CD4-positive, alpha-beta T cell (primary cell): ENCODE data around the gene PWWP2B. TPM values are rescaled to one million over a fixed set of nuclear protein-coding genes. Genes with fewer than 3 reads are reported as not detected.

Source experiments
- ATAC-seq: fragments of 200-7000 bp; cut with Tn5 transposase; one replicate; pipeline ENCODE4 v1.10.0; 2022; ENCODE audit warnings: mild to moderate bottlenecking; ENCODE audit not compliant: poor library complexity
- CTCF ChIA-PET: fragments of 350-600 bp; sonication (Branson Sonifier 250); formaldehyde crosslinking; loops from one replicate; lab custom pipeline; 2021; ENCODE audit warnings: antibody characterized with exemption, inconsistent platforms; lab: Charles Lee
- POLR2A ChIA-PET: fragments of 350-600 bp; sonication (Branson Sonifier 250); formaldehyde crosslinking; loops from one replicate; lab custom pipeline; 2021; ENCODE audit warnings: antibody characterized with exemption, inconsistent platforms; lab: Charles Lee
- DNase-seq, 14 experiments: peaks; one replicate each; pipeline ENCODE4 v3.0.0-alpha.2; 2013 to 2020; ENCODE audit warnings: mixed read lengths in 2 of 14
- H3K27ac ChIP-seq, 2 donors: one replicate each; pipeline versions ENCODE4 v1.5.1 to v1.7.0; 2013; ENCODE audit warnings: low read length in 2 of 2, low read depth in 1 of 2, mild to moderate bottlenecking in 1 of 2
- H3K27me3 ChIP-seq, 2 experiments: 1 replicate in 1 of 2; 2 replicates in 1 of 2; pipeline versions ENCODE4 v1.6.1 to v1.7.0; 2013; ENCODE audit warnings: low read length in 2 of 2, control low read depth in 1 of 2, mild to moderate bottlenecking in 1 of 2, moderate library complexity in 1 of 2; ENCODE audit not compliant: insufficient read depth in 2 of 2, control insufficient read depth in 1 of 2
- H3K36me3 ChIP-seq: one replicate; pipeline ENCODE4 v1.6.1; 2013; ENCODE audit warnings: low read length, control low read depth; ENCODE audit not compliant: insufficient read depth
- H3K4me1 ChIP-seq: one replicate; pipeline ENCODE4 v1.6.1; 2013; ENCODE audit warnings: low read length, control low read depth; ENCODE audit not compliant: insufficient read depth
- H3K4me3 ChIP-seq: one replicate; pipeline ENCODE4 v1.5.1; 2013; ENCODE audit warnings: mild to moderate bottlenecking, low read length, moderate library complexity
- H3K9me3 ChIP-seq, 2 experiments: 1 replicate in 1 of 2; 2 replicates in 1 of 2; pipeline versions ENCODE4 v1.6.1 to v1.7.0; 2013; ENCODE audit warnings: low read length in 2 of 2, mild to moderate bottlenecking in 2 of 2, control low read depth in 1 of 2, moderate library complexity in 1 of 2; ENCODE audit not compliant: control insufficient read depth in 1 of 2, insufficient read depth in 1 of 2
- H3K27ac Mint-ChIP-seq: one replicate; pipeline ENCODE4 v1.8.0; 2020; ENCODE audit warnings: mixed read lengths
- H3K27me3 Mint-ChIP-seq: one replicate; pipeline ENCODE4 v1.8.0; 2021; ENCODE audit warnings: mixed read lengths
- H3K36me3 Mint-ChIP-seq: one replicate; pipeline ENCODE4 v1.8.0; 2021; ENCODE audit warnings: low read depth, mixed read lengths
- H3K4me1 Mint-ChIP-seq: one replicate; pipeline ENCODE4 v1.8.0; 2021; ENCODE audit warnings: low read depth, mixed read lengths
- H3K4me3 Mint-ChIP-seq: one replicate; pipeline ENCODE4 v1.8.0; 2020; ENCODE audit warnings: mild to moderate bottlenecking, mixed read lengths
- H3K9me3 Mint-ChIP-seq: one replicate; pipeline ENCODE4 v1.8.0; 2020; ENCODE audit warnings: mixed read lengths
- CTCF ChIP-seq: fragments of 200-600 bp; IDR thresholded peaks from one replicate; pipeline ENCODE4 v1.8.0; 2022; ENCODE audit warnings: antibody characterized with exemption, mild to moderate bottlenecking
- intact Hi-C, 2 experiments: fragments of 100-400 bp; cut with DNase I in 1 of 2; cut with micrococcal nuclease in 1 of 2; formaldehyde crosslinking; loops; one replicate each; pipeline versions ENCODE4 v1.15.1 to v1.9.0; 2023 to 2025; cut with DNase I, micrococcal nuclease
- total RNA-seq, 174 experiments: library from RNA in 2 of 174; stranded (reverse) in 2 of 174; gene quantifications; one replicate each; pipeline ENCODE4 v1.2.3 and lab custom pipeline; 2021 to 2026

The PWWP2B gene
- total RNA-seq, 2 experiments from 2014 or later: 19.2 to 19.6 TPM

GRCh38 chr10:132444877-132445351, 47.9 kb downstream of the PWWP2B start:
- no peaks in the 10 kb centered on the region for H3K9me3 ChIP-seq
- Mint-ChIP-seq H3K4me3 (peak overlapping the region; percentile 75), H3K36me3 (no peaks in the 10 kb centered on the region), H3K9me3 (no peaks in the 10 kb centered on the region), H3K4me1 (peaks cover 49% of the 10 kb centered on the region), H3K27me3 (no peaks in the 10 kb centered on the region), H3K27ac (peak overlapping the region; percentile 94)
- no peak overlapping the region for H3K4me3 ChIP-seq
- ATAC-seq: no peak
- no peaks in the 10 kb centered on the region for H3K27me3 ChIP-seq
- CTCF ChIA-PET: no interaction called here
- no peaks in the 10 kb centered on the region for H3K36me3 ChIP-seq
- peak overlapping the region; percentile 22 to 53 for H3K27ac ChIP-seq
- peaks cover 56% of the 10 kb centered on the region for H3K4me1 ChIP-seq
- POLR2A ChIA-PET: no interaction called here
- intact Hi-C loops: no loop called here
- no peak for TF ChIP-seq CTCF
- no peak for DNase-seq

- Histone ChIP-seq H3K4me1 (peaks cover 57% of the 10 kb centered on the region), H3K9me3 (no peaks in the 10 kb centered on the region), H3K27ac (peak overlapping the region; percentile 5 to 97), H3K4me3 (no peak overlapping the region), H3K36me3 (no peaks in the 10 kb centered on the region), H3K27me3 (no peaks in the 10 kb centered on the region)
- intact Hi-C loops: no loop called here
- CTCF ChIA-PET: interaction anchor here (1.8 kb wide), 1 partner anchor 25 kb away, joined by 4 read pairs; no protein-coding TSS in a partner anchor
- ATAC-seq (no peak), DNase-seq (no peak)
- H3K4me1 Mint-ChIP-seq: peaks cover 52% of the 10 kb centered on the region
- H3K4me3 Mint-ChIP-seq: peak overlapping the region; percentile 75
- TF ChIP-seq CTCF: no peak
- H3K9me3 Mint-ChIP-seq: no peaks in the 10 kb centered on the region
- H3K27ac Mint-ChIP-seq: peak overlapping the region; percentile 94
- POLR2A ChIA-PET: interaction anchor here (1.4 to 2.2 kb wide), 3 partner anchors 11 to 216 kb away, joined by 4 to 25 read pairs (median 6); partner anchors contain the start of gene PWWP2B
- no peaks in the 10 kb centered on the region for H3K36me3 Mint-ChIP-seq
- H3K27me3 Mint-ChIP-seq: no peaks in the 10 kb centered on the region
Observed at GRCh38 chr10:132445516-132446194, 48.7 kb downstream of the PWWP2B start.

GRCh38 chr10:132446195-132446581, 49.2 kb downstream of the PWWP2B start:
- Mint-ChIP-seq H3K36me3 (no peaks in the 10 kb centered on the region), H3K27ac (peak overlapping the region; percentile 94), H3K9me3 (no peaks in the 10 kb centered on the region), H3K27me3 (no peaks in the 10 kb centered on the region), H3K4me3 (peak overlapping the region; percentile 64), H3K4me1 (peaks cover 58% of the 10 kb centered on the region)
- ATAC-seq (no peak), DNase-seq (peak in 1 of 14 experiments; percentile 43)
- ChIA-PET CTCF (interaction anchor here (1.8 kb wide), 1 partner anchor 26 kb away, joined by 4 read pairs; no protein-coding TSS in a partner anchor), POLR2A (interaction anchor here (1.4 to 2.2 kb wide), 6 partner anchors 12 to 216 kb away, joined by 4 to 25 read pairs (median 5); partner anchors contain the start of gene PWWP2B)
- no peak for TF ChIP-seq CTCF
- Histone ChIP-seq H3K27me3 (no peaks in the 10 kb centered on the region), H3K4me3 (no peak overlapping the region), H3K27ac (peak overlapping the region; percentile 97), H3K4me1 (peaks cover 60% of the 10 kb centered on the region), H3K36me3 (no peaks in the 10 kb centered on the region), H3K9me3 (no peaks in the 10 kb centered on the region)
- intact Hi-C loops: no loop called here
